Panc1 (cell line): ENCODE data around the gene CYBA. TPM values are rescaled to one million over a fixed set of nuclear protein-coding genes. Genes with fewer than 3 reads are reported as not detected.

Experiments used
- ATAC-seq: fragments of 200-7000 bp; cut with Tn5 transposase; 2 replicates; pipeline ENCODE4 v1.9.1; 2020; ENCODE audit warnings: mild to moderate bottlenecking, moderate library complexity
- BruUV-seq: library from RNA; stranded (reverse); fragments of 400-500 nt; replicated peaks from 2 replicates; lab custom pipeline; 2021; lab: Mats Ljungman, UMichigan
- CTCF ChIA-PET: fragments of 300-600 bp; sonication (Branson Sonifier 250); formaldehyde crosslinking; loops from one replicate; lab custom pipeline; 2022; ENCODE audit warnings: antibody characterized with exemption; lab: Charles Lee
- POLR2A ChIA-PET: fragments of 300-600 bp; sonication (Branson Sonifier 250); formaldehyde crosslinking; loops from one replicate; lab custom pipeline; 2022; ENCODE audit warnings: antibody characterized with exemption; lab: Charles Lee
- DNase-seq: peaks from one replicate; pipeline ENCODE4 v3.0.0-alpha.2; 2010; ENCODE audit warnings: low read depth, low spot score
- H3K27ac ChIP-seq: 2 replicates; pipeline ENCODE4 v1.5.1; 2011; ENCODE audit warnings: mild to moderate bottlenecking, low read length, inconsistent platforms
- H3K27me3 ChIP-seq: fragments of 200-500 bp; sonication (Bioruptor generic); 2 replicates; pipeline ENCODE4 v1.6.0; 2014; ENCODE audit warnings: low read length, inconsistent platforms; ENCODE audit not compliant: control insufficient read depth, insufficient read depth
- H3K36me3 ChIP-seq: fragments of 200-500 bp; sonication (Bioruptor generic); 2 replicates; pipeline ENCODE4 v1.5.1; 2014; ENCODE audit warnings: inconsistent platforms, mild to moderate bottlenecking, low read length, moderate library complexity; ENCODE audit not compliant: control insufficient read depth, insufficient read depth
- H3K4me1 ChIP-seq: 2 replicates; pipeline ENCODE4 v1.5.1; 2011; ENCODE audit warnings: inconsistent platforms, mild to moderate bottlenecking, low read length, moderate library complexity; ENCODE audit not compliant: control insufficient read depth, insufficient read depth
- H3K4me3 ChIP-seq, 2 experiments: 2 replicates each; pipeline ENCODE4 v1.5.1; 2011 to 2012; ENCODE audit warnings: low read depth in 2 of 2, low read length in 2 of 2, mild to moderate bottlenecking in 2 of 2, inconsistent platforms in 1 of 2, moderate library complexity in 1 of 2
- H3K9me3 ChIP-seq: fragments of 200-500 bp; sonication (Bioruptor generic); 2 replicates; pipeline ENCODE4 v1.5.1; 2014; ENCODE audit warnings: low read depth, mild to moderate bottlenecking, inconsistent platforms, low read length, moderate library complexity; ENCODE audit not compliant: control insufficient read depth, insufficient read depth
- POLR2AphosphoS5 ChIP-seq: IDR thresholded peaks from 2 replicates; pipeline ENCODE4 v1.6.1; 2012; ENCODE audit warnings: mild to moderate bottlenecking, low read depth, low read length, moderate library complexity
- SIN3A ChIP-seq: IDR thresholded peaks from 2 replicates; pipeline ENCODE4 v1.6.1; 2012; ENCODE audit warnings: low read depth, mild to moderate bottlenecking, low read length, moderate library complexity, borderline replicate concordance; ENCODE audit not compliant: insufficient read depth
- TCF7L2 ChIP-seq: IDR thresholded peaks from 2 replicates; pipeline ENCODE4 v1.6.1; 2011; ENCODE audit warnings: mild to moderate bottlenecking, low read depth, low read length, inconsistent platforms
- in situ Hi-C: cut with HindIII; loops from 2 replicates; pipeline ENCODE4 v1.10.0; 2016; ENCODE audit warnings: low sequenced_read_pairs, low pct_unique_long_range_greater_than_20kb
- intact Hi-C: fragments of 100-400 bp; cut with micrococcal nuclease; formaldehyde crosslinking; loops from one replicate; pipeline ENCODE4 v1.10.0; 2022; ENCODE audit not compliant: unreplicated experiment
- total RNA-seq: library from RNA; stranded (reverse); gene quantifications from one replicate; pipeline ENCODE4 v1.2.1, GENCODE V29; 2021; ENCODE audit not compliant: unreplicated experiment
- TF ChIP-seq, protein P1 (sequence below): fragments of 450-650 bp; IDR thresholded peaks from 2 replicates; pipeline ENCODE4 v1.5.1; 2017; ENCODE audit warnings: mild to moderate bottlenecking
- TF ChIP-seq, protein P2 (sequence below), 2 experiments: IDR thresholded peaks; 2 replicates each; pipeline ENCODE4 v1.6.1; 2011 to 2012; ENCODE audit warnings: low read depth in 2 of 2, control low read depth in 1 of 2, low read length in 1 of 2, mild to moderate bottlenecking in 1 of 2, moderate library complexity in 1 of 2; ENCODE audit not compliant: insufficient read depth in 1 of 2

CYBA gene
- total RNA-seq, 1 experiment from 2014 or later, result 233 TPM

DNA sequence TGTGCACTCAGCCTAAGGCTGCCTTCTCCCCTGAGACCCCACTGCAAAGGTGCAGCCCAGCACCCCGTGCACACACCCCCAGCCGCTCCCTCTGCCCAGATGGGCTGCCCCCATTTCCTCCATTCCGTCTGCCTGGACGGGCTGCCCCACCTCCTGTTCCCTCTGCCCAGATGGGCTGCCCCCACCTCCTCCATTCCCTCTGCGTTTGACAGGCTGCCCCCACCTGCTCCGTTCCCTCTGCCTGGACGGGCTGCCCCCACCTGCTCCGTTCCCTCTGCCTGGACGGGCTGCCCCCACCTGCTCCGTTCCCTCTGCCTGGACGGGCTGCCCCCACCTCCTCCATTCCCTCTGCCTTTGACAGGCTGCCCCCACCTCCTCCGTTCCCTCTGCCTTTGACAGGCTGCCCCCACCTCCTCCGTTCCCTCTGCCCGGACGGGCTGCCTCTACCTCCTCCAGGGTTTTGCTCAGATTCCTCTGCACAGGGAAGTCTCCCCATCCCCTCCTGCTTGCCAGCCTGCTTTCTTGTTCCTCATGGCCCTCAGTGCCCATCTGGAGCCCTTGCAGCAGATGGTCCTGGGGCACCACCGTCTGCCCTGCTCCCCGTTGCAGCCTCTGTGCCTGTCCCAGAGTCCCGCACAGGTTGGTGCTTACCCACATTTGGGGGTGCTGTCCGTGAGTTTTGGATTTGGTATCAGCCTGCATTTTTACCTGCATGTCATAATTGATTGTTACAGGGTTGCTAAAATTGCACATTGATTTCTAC is 35.9 kb downstream of the CYBA start:
- intact Hi-C loops, result no loop called here
- Histone ChIP-seq H3K4me3 (no peak overlapping the region), H3K27ac (no peak overlapping the region), H3K27me3 (no peaks in the 10 kb centered on the region), H3K4me1 (no peaks in the 10 kb centered on the region), H3K36me3 (no peaks in the 10 kb centered on the region; the same call in 1 of the 2 replicates), H3K9me3 (no peaks in the 10 kb centered on the region)
- BruUV-seq, result no TSS peak
- in situ Hi-C loops, result no loop called here
- TF ChIP-seq TCF7L2, result no peak
- TF ChIP-seq, protein P1, sequence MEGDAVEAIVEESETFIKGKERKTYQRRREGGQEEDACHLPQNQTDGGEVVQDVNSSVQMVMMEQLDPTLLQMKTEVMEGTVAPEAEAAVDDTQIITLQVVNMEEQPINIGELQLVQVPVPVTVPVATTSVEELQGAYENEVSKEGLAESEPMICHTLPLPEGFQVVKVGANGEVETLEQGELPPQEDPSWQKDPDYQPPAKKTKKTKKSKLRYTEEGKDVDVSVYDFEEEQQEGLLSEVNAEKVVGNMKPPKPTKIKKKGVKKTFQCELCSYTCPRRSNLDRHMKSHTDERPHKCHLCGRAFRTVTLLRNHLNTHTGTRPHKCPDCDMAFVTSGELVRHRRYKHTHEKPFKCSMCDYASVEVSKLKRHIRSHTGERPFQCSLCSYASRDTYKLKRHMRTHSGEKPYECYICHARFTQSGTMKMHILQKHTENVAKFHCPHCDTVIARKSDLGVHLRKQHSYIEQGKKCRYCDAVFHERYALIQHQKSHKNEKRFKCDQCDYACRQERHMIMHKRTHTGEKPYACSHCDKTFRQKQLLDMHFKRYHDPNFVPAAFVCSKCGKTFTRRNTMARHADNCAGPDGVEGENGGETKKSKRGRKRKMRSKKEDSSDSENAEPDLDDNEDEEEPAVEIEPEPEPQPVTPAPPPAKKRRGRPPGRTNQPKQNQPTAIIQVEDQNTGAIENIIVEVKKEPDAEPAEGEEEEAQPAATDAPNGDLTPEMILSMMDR, result no peak
- DNase-seq (no peak), ATAC-seq (no peak)
- POLR2A ChIA-PET, result no interaction called here
- CTCF ChIA-PET, result no interaction called here

DNA sequence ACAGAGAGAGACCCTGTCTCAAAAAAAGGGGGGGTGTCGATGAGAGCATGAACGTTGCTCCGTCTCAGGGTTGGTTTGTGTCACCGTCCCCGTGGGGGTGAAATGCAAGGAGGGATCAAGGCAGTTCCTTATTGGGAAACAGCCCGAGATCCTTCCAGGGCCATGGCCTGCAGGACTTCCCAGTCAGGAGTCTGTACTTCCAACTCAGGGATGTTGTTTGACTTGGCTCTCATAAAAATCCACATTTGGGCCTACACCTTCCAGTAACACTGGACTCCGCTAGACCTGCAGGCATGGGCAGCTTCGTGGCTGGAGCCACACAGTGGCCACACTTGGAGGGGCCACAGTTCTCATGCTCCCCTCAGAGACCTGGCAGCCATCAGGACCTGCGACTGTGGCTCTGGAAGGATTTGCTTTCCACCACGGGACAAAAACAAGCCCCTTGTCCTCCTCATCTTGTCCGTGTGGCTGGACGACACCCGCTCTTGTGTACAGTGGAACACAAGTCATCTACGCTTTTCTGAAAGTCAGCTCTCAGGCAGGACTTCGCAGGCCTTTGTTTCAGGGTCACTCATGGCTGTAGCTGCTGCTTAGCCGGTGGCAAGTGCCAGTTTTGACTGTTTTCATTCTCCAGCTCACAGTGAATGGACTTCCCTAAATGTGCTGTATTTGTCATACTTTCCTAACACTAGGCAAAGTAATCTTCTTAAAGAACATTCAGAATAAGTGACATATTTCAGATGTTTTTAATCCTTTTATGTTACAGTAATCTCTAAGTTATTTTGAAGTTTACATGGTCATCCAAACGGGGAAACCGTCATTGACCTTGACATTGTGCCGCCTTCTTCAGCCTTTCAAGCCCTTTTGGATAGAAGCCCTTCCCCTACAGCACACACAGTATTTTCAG is 36.7 kb downstream of the CYBA start:
- H3K9me3 ChIP-seq, result no peaks in the 10 kb centered on the region
- intact Hi-C loops (no loop called here), in situ Hi-C loops (no loop called here)
- ChIA-PET CTCF (no interaction called here), POLR2A (no interaction called here)
- BruUV-seq, result no TSS peak
- no peak overlapping the region for H3K27ac ChIP-seq
- no peaks in the 10 kb centered on the region for H3K4me1 ChIP-seq
- no peak for ATAC-seq
- H3K27me3 ChIP-seq, result no peaks in the 10 kb centered on the region
- H3K36me3 ChIP-seq, result no peaks in the 10 kb centered on the region; the same call in 1 of the 2 replicates
- no peak overlapping the region for H3K4me3 ChIP-seq
- no peak for DNase-seq
- no peak for TF ChIP-seq POLR2AphosphoS5
- TF ChIP-seq SIN3A, result no peak
- TF ChIP-seq, protein P1, result no peak
- no peak for TF ChIP-seq TCF7L2
- TF ChIP-seq, protein P2, sequence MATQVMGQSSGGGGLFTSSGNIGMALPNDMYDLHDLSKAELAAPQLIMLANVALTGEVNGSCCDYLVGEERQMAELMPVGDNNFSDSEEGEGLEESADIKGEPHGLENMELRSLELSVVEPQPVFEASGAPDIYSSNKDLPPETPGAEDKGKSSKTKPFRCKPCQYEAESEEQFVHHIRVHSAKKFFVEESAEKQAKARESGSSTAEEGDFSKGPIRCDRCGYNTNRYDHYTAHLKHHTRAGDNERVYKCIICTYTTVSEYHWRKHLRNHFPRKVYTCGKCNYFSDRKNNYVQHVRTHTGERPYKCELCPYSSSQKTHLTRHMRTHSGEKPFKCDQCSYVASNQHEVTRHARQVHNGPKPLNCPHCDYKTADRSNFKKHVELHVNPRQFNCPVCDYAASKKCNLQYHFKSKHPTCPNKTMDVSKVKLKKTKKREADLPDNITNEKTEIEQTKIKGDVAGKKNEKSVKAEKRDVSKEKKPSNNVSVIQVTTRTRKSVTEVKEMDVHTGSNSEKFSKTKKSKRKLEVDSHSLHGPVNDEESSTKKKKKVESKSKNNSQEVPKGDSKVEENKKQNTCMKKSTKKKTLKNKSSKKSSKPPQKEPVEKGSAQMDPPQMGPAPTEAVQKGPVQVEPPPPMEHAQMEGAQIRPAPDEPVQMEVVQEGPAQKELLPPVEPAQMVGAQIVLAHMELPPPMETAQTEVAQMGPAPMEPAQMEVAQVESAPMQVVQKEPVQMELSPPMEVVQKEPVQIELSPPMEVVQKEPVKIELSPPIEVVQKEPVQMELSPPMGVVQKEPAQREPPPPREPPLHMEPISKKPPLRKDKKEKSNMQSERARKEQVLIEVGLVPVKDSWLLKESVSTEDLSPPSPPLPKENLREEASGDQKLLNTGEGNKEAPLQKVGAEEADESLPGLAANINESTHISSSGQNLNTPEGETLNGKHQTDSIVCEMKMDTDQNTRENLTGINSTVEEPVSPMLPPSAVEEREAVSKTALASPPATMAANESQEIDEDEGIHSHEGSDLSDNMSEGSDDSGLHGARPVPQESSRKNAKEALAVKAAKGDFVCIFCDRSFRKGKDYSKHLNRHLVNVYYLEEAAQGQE (IDR thresholded peaks at IDR 0.05; ENCODE audit: insufficient read depth in 1 of 2, low read depth in 2 of 2, low read length in 1 of 2), result no peak
